ENCODE measurements around the gene GRB2. TPM values are rescaled to one million over a fixed set of nuclear protein-coding genes. Genes with fewer than 3 reads are reported as not detected.

GRB2 gene
- total and polyA plus RNA-seq, 8 donors = 18.5 to 64.7 (median 30.8) TPM

DNA sequence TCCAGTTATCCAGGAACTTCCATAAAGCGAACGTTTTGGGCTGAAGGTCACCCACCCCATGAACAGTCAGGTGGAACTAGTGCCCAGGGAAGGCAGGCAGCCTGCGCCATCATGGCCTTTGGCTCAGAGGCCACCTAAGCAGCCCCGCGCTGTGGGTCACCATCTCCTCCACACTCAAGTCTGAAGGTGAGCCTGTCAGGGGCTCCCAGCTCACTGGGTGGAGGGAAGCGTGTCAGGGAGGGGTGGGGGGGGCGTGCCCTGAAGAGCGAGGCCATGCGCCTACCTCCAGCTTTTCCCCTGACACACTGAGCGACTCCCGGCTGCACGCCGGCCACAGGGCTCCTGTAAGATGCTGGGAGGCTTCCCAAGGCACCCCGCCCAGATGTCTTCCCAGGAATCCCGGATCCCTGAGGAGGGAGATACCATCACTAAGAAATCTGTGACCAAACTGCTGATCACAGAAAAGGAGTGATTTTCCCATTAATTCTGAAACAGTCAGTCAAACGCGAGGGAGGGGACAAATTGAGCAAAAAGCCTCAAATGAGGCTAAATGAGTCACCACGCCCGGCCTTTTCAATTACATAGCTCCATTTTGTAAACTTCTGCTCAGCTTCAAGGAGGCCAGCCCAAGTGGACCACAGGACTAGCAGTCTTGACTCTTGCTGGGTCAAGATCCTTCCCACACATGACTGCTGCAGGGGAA is 89.8 kb downstream of the GRB2 start:
- no peak for DNase-seq
- TF ChIP-seq, protein P1, sequence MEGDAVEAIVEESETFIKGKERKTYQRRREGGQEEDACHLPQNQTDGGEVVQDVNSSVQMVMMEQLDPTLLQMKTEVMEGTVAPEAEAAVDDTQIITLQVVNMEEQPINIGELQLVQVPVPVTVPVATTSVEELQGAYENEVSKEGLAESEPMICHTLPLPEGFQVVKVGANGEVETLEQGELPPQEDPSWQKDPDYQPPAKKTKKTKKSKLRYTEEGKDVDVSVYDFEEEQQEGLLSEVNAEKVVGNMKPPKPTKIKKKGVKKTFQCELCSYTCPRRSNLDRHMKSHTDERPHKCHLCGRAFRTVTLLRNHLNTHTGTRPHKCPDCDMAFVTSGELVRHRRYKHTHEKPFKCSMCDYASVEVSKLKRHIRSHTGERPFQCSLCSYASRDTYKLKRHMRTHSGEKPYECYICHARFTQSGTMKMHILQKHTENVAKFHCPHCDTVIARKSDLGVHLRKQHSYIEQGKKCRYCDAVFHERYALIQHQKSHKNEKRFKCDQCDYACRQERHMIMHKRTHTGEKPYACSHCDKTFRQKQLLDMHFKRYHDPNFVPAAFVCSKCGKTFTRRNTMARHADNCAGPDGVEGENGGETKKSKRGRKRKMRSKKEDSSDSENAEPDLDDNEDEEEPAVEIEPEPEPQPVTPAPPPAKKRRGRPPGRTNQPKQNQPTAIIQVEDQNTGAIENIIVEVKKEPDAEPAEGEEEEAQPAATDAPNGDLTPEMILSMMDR (IDR thresholded peaks at IDR 0.05) = no peak
- no peaks in the 10 kb centered on the region for H3K27me3 ChIP-seq
- 84 to 88% methylated on average over 19 of the region's 19 CpGs for WGBS, 2 donors
- ATAC-seq = peak in 1 of 4 donors; percentile 7
- no peak overlapping the region for H3K27ac ChIP-seq
- no peaks in the 10 kb centered on the region for H3K4me1 ChIP-seq
- intact Hi-C loops (cut with DNase I) = no loop called here
- no peak overlapping the region for H3K4me3 ChIP-seq
- FAIRE-seq = no peak
- H3K9me3 ChIP-seq = no peaks in the 10 kb centered on the region
- peaks cover 0 to 13% (median 0%) of the 10 kb centered on the region in 3 donors for H3K36me3 ChIP-seq

DNA sequence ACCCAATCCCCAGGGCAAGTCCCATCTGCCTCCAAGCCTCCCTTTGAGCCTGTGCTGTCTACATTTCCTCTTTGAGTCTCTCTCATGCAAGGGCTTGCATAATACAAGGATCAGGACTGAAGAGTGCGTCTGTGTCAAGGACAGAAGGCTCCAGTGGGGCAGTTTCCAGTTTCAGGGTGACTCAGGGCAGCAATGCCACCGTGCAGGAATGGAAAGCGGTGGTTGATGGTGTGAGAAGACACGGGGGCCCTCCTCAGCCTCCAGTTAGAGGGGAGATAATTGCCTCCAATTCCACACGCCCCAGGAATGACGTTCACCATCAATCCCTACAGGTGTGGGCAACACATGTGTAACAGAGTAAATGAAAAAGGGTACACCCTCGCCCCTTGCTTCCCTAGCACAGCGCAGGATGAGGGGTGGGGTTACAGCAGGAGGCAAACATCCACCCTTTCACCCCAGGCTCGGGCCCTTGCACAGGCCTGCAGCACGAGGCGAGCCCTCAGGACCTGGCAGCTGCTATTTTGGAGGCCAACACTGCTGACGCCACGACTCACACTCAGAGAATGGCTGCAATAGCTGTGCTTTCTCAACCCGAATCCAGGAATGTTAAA is 91.4 kb downstream of the GRB2 start:
- no peaks in the 10 kb centered on the region for H3K27me3 ChIP-seq
- H3K36me3 ChIP-seq = peaks cover 0 to 5% (median 0%) of the 10 kb centered on the region in 3 donors
- intact Hi-C loops (cut with DNase I) = no loop called here
- whole genome bisulfite sequencing, 2 donors = 76 to 82% methylated on average over 14 of the region's 14 CpGs
- no peak overlapping the region for H3K4me3 ChIP-seq
- H3K9me3 ChIP-seq = no peaks in the 10 kb centered on the region
- no peak for FAIRE-seq
- H3K27ac ChIP-seq = peak overlapping the region in 2 of 4 donors; percentile 58
- DNase-seq = peak in 1 of 6 donors; percentile 34
- TF ChIP-seq, protein P1 (IDR thresholded peaks at IDR 0.05) = no peak
- H3K4me1 ChIP-seq = peaks cover 0 to 6% (median 5%) of the 10 kb centered on the region in 3 donors
- ATAC-seq = peak in 2 of 4 donors; percentile 37 to 41

- 48 to 50% methylated on average over 20 of the region's 20 CpGs for WGBS, 2 donors
- Histone ChIP-seq H3K4me1 (peaks cover 0 to 13% (median 8%) of the 10 kb centered on the region in 3 donors), H3K4me3 (no peak overlapping the region), H3K9me3 (no peaks in the 10 kb centered on the region), H3K27ac (peak overlapping the region; percentile 24 to 72 (median 56)), H3K27me3 (no peaks in the 10 kb centered on the region), H3K36me3 (no peaks in the 10 kb centered on the region)
- intact Hi-C loops (cut with DNase I) = no loop called here
- no peak for FAIRE-seq
- TF ChIP-seq, protein P1 (IDR thresholded peaks at IDR 0.05) = no peak
- peak; percentile 78 to 88 (median 84) for ATAC-seq
- peak; percentile 32 to 69 (median 52) for DNase-seq
These were observed 96.5 kb downstream of the GRB2 start for GRCh38 chr17:75308732-75309629.

DNA sequence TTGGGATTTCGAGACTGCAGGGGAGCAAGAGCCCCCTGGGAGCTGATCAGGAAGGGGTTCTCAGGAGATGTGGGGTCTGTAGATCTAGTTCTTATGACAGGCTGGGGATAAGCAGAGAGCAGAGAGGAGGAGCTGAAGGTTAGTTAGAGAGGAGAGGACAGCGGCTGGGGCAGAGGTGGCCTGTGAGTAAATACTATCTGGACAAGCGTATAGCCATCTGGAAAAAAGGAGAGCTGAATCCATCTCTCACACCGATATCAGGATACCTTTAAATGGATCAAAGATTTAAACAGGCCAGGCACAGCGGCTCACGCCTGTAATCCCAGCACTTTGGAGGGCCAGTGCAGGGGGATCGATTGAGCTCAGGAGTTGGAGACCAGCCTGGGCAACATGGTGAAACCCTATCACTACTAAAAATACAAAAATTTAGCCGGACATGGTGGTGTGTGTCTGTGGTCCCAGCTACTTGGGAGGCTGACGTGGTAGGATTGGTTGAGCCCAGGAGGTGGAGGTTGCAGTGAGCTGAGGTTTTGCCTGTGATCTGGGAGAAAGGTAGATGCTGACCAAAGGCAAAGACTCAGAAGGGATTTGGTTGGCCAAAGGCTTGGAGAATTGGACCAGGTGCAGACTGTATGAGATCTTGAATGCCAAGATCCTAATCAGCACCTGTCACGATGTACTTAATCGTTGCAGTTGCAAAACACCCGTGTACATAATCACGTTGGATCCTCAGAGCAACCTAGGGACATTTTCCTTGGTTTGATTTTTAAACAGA is 97.3 kb downstream of the GRB2 start:
- Histone ChIP-seq H3K9me3 (no peaks in the 10 kb centered on the region), H3K36me3 (no peaks in the 10 kb centered on the region), H3K27ac (peak overlapping the region in 2 of 4 donors; percentile 72), H3K4me3 (no peak overlapping the region), H3K27me3 (no peaks in the 10 kb centered on the region), H3K4me1 (peaks cover 0 to 13% (median 8%) of the 10 kb centered on the region in 3 donors)
- intact Hi-C loops (cut with DNase I) = no loop called here
- no peak for DNase-seq
- 68% methylated on average over 13 of the region's 13 CpGs for WGBS, 2 donors
- ATAC-seq = peak in 1 of 4 donors; percentile 15
- TF ChIP-seq, protein P1 (IDR thresholded peaks at IDR 0.05) = no peak
- no peak for FAIRE-seq

Data from pancreas (tissue), 10 donors.